Muscle of arm (tissue), 14 donors: ENCODE data around the gene ERBB4. TPM values are rescaled to one million over a fixed set of nuclear protein-coding genes. Genes with fewer than 3 reads are reported as not detected.
A peak's percentile ranks its signal among the peaks of the same experiment; 100 is the strongest.

ENCODE experiments used
- DNase-seq: peaks from one replicate; pipeline ENCODE4 v3.0.0-alpha.2; 2013
- long read RNA-seq, 11 donors: transcript quantifications; one replicate each; lab custom pipeline, GENCODE V29; 2026
- polyA plus RNA-seq, 12 donors: library from polyadenylated mRNA; unstranded; fragments of 120-200 nt; gene quantifications; one replicate each; pipeline ENCODE4 v1.2.1, GENCODE V29; 2013; ENCODE audit not compliant: insufficient read length in 12 of 12

ERBB4 gene
- polyA plus RNA-seq, result 10 to 100 TPM in 6 of 12 donors, 1 to 10 TPM in 5, not detected in 1; 3.1 to 16.0 (median 10.8) TPM
- long read RNA-seq, donor 1, result 0 reads
- long read RNA-seq, donor 2, result 0 reads
- long read RNA-seq, donor 3, result 0 reads
- long read RNA-seq, donor 4, result 0 reads
- long read RNA-seq, donor 5, result 0 reads
- long read RNA-seq, donor 6, result 0 reads
- long read RNA-seq, donor 7, result 0 reads
- long read RNA-seq, donor 8, result 0 reads
- long read RNA-seq, donor 9, result 0 reads
- long read RNA-seq, donor 10, result 0 reads
- long read RNA-seq, donor 11, result 0 reads

GRCh38 chr2:212538305-212539071 is at the start of gene ERBB4:
Gene ERBB4 (minus strand): TSS chr2:212538802. CDS start chr2:212538530, 272 bp downstream.
- peak; percentile 12 for DNase-seq

- no peak for DNase-seq
Measured at GRCh38 chr2:212580117-212580516, 41.5 kb upstream of the ERBB4 start.

- no peak for DNase-seq
Measured at GRCh38 chr2:212556296-212556695, 17.7 kb upstream of the ERBB4 start.

GRCh38 chr2:212554233-212554632 is 15.6 kb upstream of the ERBB4 start:
- DNase-seq, result no peak

GRCh38 chr2:212549941-212550340 is 11.3 kb upstream of the ERBB4 start:
- DNase-seq, result no peak

- DNase-seq, result no peak
Measured at GRCh38 chr2:212549463-212549862, 10.9 kb upstream of the ERBB4 start.

GRCh38 chr2:212548455-212548819 is 9.8 kb upstream of the ERBB4 start:
- DNase-seq, result no peak

- DNase-seq, result no peak
Measured at GRCh38 chr2:212547716-212548454, 9.3 kb upstream of the ERBB4 start.

GRCh38 chr2:212546669-212547068 is 8.1 kb upstream of the ERBB4 start:
- DNase-seq, result no peak

GRCh38 chr2:212540341-212540740 is 1.7 kb upstream of the ERBB4 start:
- no peak for DNase-seq

GRCh38 chr2:212539072-212539880 is 674 bp upstream of the ERBB4 start:
- peak; percentile 54 for DNase-seq

GRCh38 chr2:212537726-212538304 is 787 bp downstream of the ERBB4 start:
- DNase-seq, result no peak

GRCh38 chr2:212536817-212537725 is 1.5 kb downstream of the ERBB4 start:
- DNase-seq, result peak; percentile 22

- peak; percentile 17 for DNase-seq
Measured at GRCh38 chr2:212535996-212536816, 2.4 kb downstream of the ERBB4 start.

- DNase-seq, result no peak
Measured at GRCh38 chr2:212534336-212534735, 4.3 kb downstream of the ERBB4 start.

GRCh38 chr2:212532585-212532984 is 6.0 kb downstream of the ERBB4 start:
- DNase-seq, result no peak

- no peak for DNase-seq
Measured at GRCh38 chr2:212532087-212532486, 6.5 kb downstream of the ERBB4 start.

GRCh38 chr2:212531499-212531898 is 7.1 kb downstream of the ERBB4 start:
- DNase-seq, result no peak

- DNase-seq, result no peak
Measured at GRCh38 chr2:212530991-212531390, 7.6 kb downstream of the ERBB4 start.
